ENCODE results near the gene TRAF5.

TRAF5 gene

GRCh38 chr1:211328866-211329475 is 2.3 kb downstream of the TRAF5 start:
- no peak for DNase-seq

- DNase-seq, result no peak
These were observed 3.1 kb downstream of the TRAF5 start for GRCh38 chr1:211329764-211330201.

- no peak for DNase-seq
These were observed 3.8 kb downstream of the TRAF5 start for GRCh38 chr1:211330282-211330936.

- no peak for DNase-seq
These were observed 4.5 kb downstream of the TRAF5 start for GRCh38 chr1:211331011-211331709.

- no peak for DNase-seq
These were observed 5.5 kb downstream of the TRAF5 start for GRCh38 chr1:211332036-211332616.

GRCh38 chr1:211332830-211333229 is 6.2 kb downstream of the TRAF5 start:
- no peak for DNase-seq

GRCh38 chr1:211333906-211334305 is 7.3 kb downstream of the TRAF5 start:
- no peak for DNase-seq

GRCh38 chr1:211334986-211335385 is 8.4 kb downstream of the TRAF5 start:
- DNase-seq, result no peak

GRCh38 chr1:211335522-211336157 is 9.0 kb downstream of the TRAF5 start:
- no peak for DNase-seq

- no peak for DNase-seq
These were observed 9.5 kb downstream of the TRAF5 start for GRCh38 chr1:211336161-211336560.

- DNase-seq, result no peak
These were observed 10.1 kb downstream of the TRAF5 start for GRCh38 chr1:211336775-211337174.

GRCh38 chr1:211337430-211338223 is 11.0 kb downstream of the TRAF5 start:
- no peak for DNase-seq

GRCh38 chr1:211338224-211338620 is 11.6 kb downstream of the TRAF5 start:
- DNase-seq, result no peak

- DNase-seq, result no peak
These were observed 13.0 kb downstream of the TRAF5 start for GRCh38 chr1:211339631-211340041.

- DNase-seq, result no peak
These were observed 14.2 kb downstream of the TRAF5 start for GRCh38 chr1:211340622-211341507.

GRCh38 chr1:211341999-211342398 is 15.4 kb downstream of the TRAF5 start:
- DNase-seq, result no peak

- DNase-seq, result no peak
These were observed 17.0 kb downstream of the TRAF5 start for GRCh38 chr1:211343607-211344006.

- DNase-seq, result no peak
These were observed 17.6 kb downstream of the TRAF5 start for GRCh38 chr1:211344152-211344618.

- DNase-seq, result no peak
These were observed 19.1 kb downstream of the TRAF5 start for GRCh38 chr1:211345719-211346118.

- no peak for DNase-seq
These were observed 20.6 kb downstream of the TRAF5 start for GRCh38 chr1:211347077-211347844.

Data from activated CD4-positive, CD25-positive, alpha-beta regulatory T cell treated with anti-CD3 and anti-CD28 coated beads, Interleukin-2, amount 50 U/mL, for 72 hours (primary cell).